COR-L47 (cell line): ENCODE measurements around the gene TMEM130.
"Not testable (repeated sequence)": the region's sequence is repeated elsewhere in the genome, so short reads cannot be mapped to it uniquely, and the experiment has no call there.

ENCODE experiments used
- DNase-seq: peaks from one replicate; lab custom pipeline; 2025; lab: John Stamatoyannopoulos, UW

TMEM130 gene

GRCh38 chr7:98877146-98877545 is 7.3 kb upstream of the TMEM130 start:
- no peak for DNase-seq

DNA sequence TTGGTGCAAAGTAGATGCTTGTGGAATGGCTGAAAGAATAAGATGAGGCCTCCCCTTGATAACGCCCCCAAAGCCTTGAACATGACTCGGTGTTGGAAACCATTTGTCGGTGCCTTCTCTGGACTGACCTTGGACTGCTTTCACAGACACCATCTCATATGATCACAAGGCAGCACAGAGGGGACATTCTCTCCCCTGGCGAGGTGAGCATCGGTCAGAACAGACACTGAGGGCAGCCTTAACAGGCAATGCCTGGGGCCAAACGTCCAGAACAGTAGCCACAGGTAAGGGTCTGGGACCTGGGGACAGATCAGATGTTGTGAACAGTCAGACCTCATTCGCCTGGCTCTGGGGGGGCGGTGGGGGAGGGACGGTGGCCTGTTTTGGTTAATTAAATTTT is 5.7 kb upstream of the TMEM130 start:
- DNase-seq = no peak

DNA sequence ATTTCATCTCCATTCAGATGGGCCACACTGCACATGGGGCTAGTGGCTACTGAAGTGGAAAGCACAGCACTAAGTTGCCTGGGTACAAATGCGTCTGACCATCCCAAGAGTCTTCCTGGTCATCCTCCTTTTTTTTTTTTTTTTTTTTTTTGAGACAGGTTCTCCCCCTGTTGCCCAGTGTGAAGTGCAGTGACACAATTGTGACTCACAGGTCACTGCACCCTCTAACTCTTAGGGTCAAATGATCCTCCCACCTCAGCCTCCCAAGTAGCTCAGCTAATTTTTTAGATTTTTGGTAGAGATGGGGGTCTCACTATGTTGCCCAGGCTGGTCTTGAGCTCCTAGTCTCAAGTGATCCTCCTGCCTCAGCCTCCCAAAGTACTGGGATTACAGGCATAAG is 5.1 kb upstream of the TMEM130 start:
- DNase-seq = no peak

GRCh38 chr7:98873610-98874009 is 3.8 kb upstream of the TMEM130 start:
- DNase-seq = not testable (repeated sequence)

- DNase-seq = peak; percentile 48
Observed at GRCh38 chr7:98872328-98872924, 2.6 kb upstream of the TMEM130 start.

DNA sequence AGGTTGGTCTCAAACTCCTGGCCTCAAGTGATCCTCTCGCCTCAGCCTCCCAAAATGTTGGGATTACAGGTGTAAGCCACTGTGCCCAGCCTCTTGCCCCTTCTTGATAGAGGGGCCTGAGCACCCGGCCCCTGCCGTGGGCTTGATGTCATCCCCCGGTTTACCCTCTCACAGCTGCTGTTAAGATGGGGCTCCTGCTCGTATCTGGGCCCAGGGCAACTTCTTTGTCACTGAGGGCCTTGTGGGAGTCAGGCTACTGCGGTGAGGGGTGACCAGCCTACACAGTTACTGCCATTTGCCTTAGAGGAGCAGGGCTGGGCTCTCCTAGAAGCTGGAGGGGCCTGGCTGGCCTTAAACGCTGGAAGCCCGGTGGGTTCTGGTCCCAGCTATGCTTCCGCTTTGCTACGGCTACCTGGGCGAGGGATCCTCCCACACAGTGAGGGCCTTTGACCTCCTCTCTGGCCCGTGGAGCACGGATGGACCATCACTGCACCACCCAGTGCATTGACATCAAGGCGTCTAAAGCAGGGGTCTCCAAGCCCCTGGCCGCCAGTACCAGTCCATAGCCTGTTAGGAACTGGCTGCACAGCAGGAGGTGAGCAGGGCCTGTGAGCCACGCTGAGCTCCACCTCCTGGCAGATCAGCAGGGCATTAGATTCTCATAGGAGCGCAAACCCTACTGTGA is 1.1 kb upstream of the TMEM130 start:
- no peak for DNase-seq

DNA sequence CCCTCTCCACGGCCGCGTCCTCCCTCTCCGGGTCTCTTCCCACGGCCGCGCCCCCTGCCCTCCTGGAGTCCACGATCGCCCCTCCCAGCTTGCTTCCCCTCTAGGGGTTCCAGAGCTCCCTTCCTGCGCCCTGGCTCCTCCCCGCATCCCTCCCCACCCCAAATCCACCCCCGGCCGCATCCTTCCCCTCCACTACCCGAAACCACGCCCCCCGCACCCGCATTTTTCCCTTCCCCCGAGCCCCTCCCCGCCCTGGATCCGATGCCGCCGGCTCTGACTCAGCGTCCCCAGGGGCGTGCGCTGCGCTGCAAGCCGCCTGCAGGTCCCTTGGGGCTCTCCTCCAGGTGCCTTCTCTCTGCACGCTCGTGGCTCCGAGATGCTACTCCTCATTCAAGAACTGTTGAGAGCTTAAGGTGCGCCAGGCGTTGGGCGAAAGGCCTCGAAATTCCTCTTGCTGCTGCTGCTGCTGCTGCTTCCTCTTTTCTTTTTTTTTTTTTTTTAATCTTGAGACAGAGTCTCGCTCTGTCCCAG is 372 bp upstream of the TMEM130 start:
- DNase-seq = peak; percentile 40

GRCh38 chr7:98869027-98869596 is 702 bp downstream of the TMEM130 start:
- DNase-seq = no peak

GRCh38 chr7:98868450-98868849 is 1.4 kb downstream of the TMEM130 start:
- DNase-seq = no peak

GRCh38 chr7:98866765-98867164 is 3.0 kb downstream of the TMEM130 start:
- DNase-seq = no peak

GRCh38 chr7:98866351-98866750 is 3.5 kb downstream of the TMEM130 start:
- no peak for DNase-seq

DNA sequence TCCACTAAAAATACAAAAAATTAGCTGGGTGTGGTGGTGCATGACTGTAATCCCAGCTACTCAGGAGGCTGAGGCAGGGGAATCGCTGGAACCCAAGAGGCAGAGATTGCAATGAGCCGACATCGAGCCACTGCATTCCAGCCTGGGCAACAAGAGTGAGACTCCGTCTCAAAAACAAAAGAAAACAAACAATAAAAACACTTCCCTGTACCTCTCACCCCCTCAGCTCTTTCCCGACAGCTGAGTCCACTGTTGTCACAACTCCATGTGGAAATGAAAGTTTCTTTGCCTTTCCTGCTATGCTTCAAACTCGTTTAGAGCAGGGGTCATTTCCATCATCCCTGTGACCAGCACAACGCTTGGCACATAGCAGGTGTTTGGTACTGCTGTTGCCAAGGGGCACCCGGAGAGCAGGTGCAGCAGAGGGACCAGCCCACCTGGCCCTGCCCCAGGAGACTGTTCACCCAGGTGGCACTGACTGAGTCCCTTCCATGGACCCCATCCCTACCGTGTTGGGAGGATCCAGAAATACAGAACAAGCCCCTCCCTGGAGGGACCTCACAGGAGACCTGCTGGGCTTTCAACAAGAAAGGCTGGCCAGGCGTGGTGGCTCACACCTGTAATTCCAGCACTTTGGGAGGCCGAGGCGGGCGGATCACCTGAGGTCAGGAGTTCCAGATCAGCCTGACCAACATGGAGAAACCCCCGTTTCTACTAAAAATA is 4.9 kb downstream of the TMEM130 start:
- no peak for DNase-seq

DNA sequence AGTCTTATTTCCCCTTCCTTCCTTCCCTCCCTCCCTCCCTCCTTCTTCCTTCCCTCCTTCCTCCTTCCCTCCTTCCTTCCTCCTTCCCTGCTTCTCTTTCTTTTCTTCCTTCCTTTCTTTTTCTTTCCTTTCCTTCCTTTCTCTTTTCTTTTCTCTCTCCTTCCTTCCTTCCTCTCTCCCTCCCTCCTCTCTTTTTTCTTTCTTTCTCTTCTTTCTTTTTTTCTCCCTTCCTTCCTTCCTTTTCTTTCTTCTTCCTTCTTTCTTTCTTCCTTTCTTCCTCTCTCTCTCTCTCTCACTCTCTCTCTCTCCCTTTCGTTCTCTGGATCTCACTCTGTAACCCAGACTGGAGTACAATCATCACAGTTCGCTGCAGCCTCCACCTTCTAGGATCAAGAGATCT is 6.2 kb downstream of the TMEM130 start:
- no peak for DNase-seq

GRCh38 chr7:98862716-98863420 is 6.9 kb downstream of the TMEM130 start:
- no peak for DNase-seq

GRCh38 chr7:98862203-98862602 is 7.6 kb downstream of the TMEM130 start:
- no peak for DNase-seq

DNA sequence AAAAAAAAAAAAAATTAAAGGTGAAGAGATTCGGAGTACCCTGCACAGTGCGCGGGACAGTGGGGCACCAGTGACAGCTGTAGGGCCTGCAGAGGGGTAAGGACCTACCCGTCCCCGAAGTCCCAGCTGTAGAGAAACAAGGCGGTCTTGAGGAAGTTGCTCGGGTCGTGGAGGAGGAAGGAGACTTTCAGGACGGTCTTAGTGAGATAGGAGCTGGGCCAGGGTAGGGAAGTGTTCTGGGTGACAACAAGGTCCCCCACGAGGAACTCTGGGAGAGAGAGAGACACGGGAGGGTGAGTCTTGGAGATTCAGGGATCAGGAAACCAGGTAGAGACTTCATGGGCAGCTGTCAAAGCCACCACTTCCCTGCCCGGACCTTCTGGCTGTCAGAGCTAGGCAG is 9.7 kb downstream of the TMEM130 start:
- DNase-seq = no peak

GRCh38 chr7:98855610-98856422 is 14.0 kb downstream of the TMEM130 start:
- DNase-seq = no peak

GRCh38 chr7:98852826-98853225 is 17.0 kb downstream of the TMEM130 start:
- no peak for DNase-seq

DNA sequence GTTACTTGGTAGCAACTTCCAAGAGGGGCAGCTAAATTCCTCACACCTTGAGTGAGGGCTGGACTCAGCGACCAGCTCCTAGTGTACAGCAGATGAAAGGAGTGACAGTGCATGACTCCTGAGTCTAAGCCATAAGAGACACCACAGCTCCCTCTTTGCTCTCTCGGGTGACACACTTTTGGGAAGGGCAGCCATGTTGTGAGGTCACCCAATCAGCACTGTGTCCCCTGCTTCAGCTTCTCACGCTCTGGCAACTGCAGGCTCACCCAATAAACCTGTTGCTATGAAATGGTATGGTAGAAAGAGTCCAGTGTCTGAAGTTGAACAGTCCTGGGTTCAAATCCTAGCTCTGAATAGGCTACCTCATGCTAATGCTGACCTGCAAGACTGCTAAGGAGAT is 20.9 kb downstream of the TMEM130 start:
- DNase-seq = no peak

DNA sequence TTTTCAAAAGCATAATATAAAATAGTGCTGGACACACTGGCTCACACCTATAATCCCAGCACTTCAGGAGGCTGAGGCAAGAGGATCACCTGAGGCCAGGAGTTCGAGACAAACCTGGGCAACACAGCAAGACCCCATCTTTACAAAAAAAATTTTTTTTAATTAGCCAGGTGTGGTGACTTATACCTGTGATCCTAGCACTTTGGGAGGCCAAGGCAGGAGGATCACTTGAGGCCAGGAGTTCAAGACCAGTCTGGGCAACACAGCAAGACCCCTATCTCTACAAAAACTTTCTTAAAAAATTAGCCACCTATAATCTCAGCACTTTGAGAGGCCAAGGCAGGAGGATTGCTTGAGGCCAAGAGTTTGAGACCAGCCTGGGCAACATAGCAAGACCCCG is 27.3 kb downstream of the TMEM130 start:
- not testable (repeated sequence) for DNase-seq
